OCI-M2 (cell line): ENCODE data around the gene ANK3.
"Not testable (repeated sequence)": the region's sequence is repeated elsewhere in the genome, so short reads cannot be mapped to it uniquely, and the experiment has no call there.

Experiments used
- DNase-seq: peaks from one replicate; lab custom pipeline; 2025; ENCODE audit not compliant: unreplicated experiment; lab: John Stamatoyannopoulos, UW

The ANK3 gene

GRCh38 chr10:60311821-60312220 lies 77.9 kb downstream of the ANK3 start:
- DNase-seq = no peak

- DNase-seq = no peak
These were observed 78.9 kb downstream of the ANK3 start for GRCh38 chr10:60310740-60311139.

DNA sequence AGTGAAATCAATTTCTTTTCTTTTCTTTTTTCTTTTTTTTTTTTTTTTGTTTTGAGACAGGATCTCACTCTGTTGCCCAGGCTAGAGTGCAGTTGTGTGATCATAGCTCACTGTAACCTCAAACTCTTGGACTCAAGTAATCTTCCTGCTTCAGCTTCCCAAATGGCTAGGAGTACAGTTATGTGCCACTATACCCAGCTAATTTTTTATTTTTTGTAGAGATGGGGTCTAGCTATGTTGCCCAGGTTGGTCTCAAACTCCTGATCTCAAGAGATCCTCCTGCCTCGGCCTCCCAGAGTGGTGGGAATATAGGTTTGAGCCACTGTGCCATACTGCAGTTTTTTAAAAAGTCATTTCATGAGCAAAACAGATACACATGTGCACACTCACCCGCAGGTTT lies 79.8 kb downstream of the ANK3 start:
- no peak for DNase-seq

DNA sequence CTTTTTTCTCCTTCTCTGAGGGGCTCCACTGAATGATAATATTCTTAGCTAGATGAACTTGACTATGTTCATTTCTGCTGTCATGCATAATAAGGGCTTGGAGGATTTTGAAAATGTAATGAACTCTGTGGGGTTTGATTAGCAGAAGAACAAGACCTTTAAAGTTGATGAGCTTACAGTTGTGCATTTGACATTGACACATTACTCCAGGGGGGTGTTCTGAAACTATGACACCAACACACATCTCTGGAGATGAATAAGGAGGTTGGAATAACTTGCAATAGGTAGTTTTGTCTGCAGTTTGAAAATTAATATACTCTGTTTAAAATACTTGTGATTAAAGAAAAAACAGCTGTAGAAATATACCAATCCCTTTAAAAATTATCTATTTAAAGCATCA lies 80.3 kb downstream of the ANK3 start:
- no peak for DNase-seq

GRCh38 chr10:60305380-60305892 lies 84.2 kb downstream of the ANK3 start:
- DNase-seq = no peak

DNA sequence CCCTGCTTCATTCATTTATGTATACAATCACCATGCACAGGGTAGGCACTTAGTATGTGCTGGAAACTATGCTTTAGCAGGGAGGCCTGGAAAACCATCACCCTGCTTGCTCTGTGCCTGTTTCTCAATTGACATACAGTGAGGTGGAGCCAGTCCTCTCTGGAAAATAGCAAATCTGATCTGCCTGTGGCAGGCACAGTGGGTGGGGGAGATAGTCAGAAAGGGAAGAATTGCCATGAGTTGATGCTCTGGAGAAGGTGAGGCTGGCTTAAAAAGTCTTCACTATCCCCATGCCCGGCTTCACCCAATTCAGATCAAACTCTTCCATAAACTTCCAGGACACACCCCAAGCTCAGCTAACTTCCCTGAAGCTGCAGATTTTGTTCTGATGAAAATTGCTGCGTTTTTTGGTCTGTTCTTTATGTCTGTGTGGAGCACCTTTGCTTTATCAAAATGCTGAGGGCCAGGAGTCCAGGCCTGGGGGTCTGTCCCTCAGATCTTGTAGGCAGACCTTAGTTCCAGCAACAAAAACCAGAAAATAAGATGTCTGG lies 84.8 kb downstream of the ANK3 start:
- no peak for DNase-seq

GRCh38 chr10:60303778-60304177 lies 85.9 kb downstream of the ANK3 start:
- no peak for DNase-seq

- no peak for DNase-seq
These were observed 89.5 kb downstream of the ANK3 start for GRCh38 chr10:60299961-60300883.

- DNase-seq = no peak
These were observed 90.3 kb downstream of the ANK3 start for GRCh38 chr10:60299390-60299778.

DNA sequence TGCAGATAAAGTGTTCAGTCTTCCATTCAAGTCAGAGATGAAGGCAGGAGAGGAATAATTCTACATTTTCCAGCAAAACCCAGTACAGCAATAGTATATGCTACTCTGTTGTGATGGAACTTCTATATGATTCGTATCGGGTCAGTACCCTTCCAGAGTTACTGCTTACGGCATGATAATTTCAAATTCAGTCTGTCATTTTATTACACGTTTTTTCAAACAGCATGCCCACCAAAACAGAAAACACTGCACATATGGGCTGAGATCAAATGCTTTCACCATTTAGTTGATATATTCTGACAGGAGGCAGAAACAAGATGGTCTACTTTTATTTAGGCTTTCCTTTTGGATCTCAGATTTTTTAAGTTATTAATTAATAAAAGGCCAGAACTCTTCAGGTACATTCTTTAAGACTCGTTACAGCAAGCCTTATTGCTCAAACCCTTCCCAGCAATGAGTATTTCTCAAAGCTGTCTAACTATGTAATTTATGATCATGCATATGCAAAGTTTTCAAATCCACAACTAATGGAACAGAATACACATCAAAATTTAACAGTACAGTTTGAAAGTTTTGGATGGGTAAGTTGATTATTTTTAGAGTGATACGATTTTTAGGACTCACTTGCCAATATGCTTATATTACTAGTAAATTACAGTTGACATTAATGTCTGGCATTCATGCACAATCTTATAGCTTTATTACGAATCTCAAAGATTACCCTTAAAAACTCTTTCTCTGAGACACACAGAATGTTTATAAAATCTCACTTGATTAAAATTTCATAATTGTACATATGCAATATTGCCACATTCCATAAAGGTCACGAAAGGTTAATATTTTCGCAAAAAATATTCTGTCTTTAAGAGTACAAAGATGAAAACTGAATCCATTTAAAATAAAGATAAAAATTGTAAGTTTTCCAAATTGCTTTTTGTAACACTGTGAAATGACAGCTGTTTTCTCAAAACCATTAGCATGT lies 91.0 kb downstream of the ANK3 start:
- no peak for DNase-seq

GRCh38 chr10:60296073-60296472 lies 93.6 kb downstream of the ANK3 start:
- no peak for DNase-seq

DNA sequence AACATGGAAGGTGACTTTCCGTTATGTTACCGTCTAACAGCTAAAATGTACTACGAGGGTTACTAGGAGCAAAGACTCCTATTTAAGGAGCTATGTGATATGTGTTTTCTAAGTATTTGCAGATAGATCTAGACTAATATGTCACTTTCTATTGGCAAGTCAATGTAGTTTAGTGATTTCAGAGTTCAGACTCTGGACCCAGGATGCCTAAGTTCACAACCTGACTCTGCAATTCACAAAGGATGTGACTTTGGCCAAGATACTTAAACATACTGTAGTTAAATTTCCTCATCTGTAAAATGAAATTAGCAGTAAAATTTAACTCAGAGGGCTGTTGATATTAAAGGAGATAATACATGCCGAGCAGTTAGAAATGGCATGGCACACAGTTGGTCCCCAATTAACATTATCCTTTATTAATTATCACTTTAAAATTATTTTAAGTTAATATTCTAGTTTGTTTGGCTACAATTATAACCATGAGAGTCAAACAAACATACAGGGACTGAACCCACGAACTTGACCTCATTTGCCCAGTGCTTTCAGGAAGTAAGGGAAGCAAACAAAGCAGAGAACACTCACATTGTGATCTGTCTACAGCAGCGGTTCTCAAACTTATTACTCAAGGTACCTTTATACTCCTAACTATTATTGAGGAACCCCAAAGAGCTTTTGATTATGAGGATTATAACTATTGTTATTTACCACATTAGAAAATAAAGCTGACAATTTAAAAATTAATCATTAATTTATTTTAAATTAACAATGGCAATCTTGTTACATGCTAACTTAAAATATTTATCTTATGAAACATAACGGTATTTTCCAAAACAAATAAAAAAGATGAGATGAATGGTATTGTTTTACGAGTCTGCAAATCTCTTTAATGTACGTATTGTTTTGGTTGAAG lies 94.4 kb downstream of the ANK3 start:
- no peak for DNase-seq

GRCh38 chr10:60293581-60294175 lies 96.0 kb downstream of the ANK3 start:
- DNase-seq = no peak

DNA sequence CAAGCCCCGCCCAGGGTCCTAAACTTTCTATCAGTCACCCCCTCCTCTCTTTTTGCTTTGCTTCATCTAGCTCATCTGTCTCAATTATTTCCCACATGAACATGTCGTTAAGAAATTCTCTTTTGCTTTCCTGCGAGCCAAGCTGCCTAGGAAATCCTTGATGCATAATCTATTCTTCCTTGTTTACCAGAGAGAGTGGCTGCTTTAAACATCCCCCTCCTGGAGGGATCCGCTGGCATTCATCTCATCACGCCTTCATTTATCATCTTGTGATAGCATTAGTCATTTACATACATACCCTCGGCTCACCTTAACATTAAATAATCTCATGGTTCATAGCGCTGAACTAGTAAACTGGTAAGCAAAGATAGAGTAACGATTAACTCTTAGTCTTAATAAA lies 96.7 kb downstream of the ANK3 start:
- no peak for DNase-seq

GRCh38 chr10:60292536-60292935 lies 97.1 kb downstream of the ANK3 start:
- DNase-seq = not testable (repeated sequence)

GRCh38 chr10:60291344-60291930 lies 98.2 kb downstream of the ANK3 start:
- DNase-seq = no peak

DNA sequence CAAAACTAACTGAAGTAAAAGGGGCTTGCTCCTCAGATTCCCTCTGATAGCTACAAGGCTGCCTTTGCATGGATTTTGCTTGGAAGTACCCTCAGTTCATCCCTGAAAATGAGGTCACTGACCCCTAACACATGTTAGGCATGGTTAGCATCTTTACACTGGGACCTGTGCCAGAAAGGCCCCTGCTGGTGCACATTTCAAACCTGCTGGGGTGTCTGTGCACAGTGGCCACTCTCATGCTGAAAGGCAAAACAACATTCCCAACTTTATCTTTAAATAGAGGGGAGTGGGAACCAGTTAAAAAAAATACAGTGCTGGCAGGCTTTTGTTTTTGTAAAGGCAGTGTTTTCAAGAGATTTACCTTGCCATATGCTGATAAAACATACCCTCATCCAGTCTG lies 99.1 kb downstream of the ANK3 start:
- DNase-seq = no peak

- no peak for DNase-seq
These were observed 99.9 kb downstream of the ANK3 start for GRCh38 chr10:60289800-60290199.

DNA sequence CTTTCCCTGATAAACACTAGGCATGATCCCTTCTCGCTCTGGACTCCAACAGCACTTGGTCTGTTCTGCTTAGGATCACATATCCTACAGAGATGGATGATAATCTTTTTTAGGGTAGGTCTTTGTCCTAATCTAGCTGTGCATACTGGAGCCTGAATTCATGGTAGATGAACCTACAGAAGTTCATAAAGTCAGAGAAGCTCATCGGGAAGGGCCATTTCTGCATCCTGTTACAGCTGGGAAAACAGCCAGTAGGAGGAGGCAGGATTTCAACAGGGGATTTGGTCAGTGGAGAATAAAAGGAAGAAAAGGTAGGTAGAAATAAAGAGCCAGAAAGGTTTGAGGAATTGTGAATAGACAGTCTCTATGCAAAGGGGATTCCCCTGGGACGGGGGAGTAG lies 101.4 kb downstream of the ANK3 start:
- DNase-seq = no peak
